GM23248 (cell line): ENCODE measurements around the gene TMC1. TPM values are rescaled to one million over a fixed set of nuclear protein-coding genes. Genes with fewer than 3 reads are reported as not detected.
A peak's percentile ranks its signal among the peaks of the same experiment; 100 is the strongest.

ENCODE experiments used
- DNase-seq: peaks from one replicate; pipeline ENCODE4 v3.0.0-alpha.2; 2015
- H2AFZ ChIP-seq: fragments of 200-600 bp; sonication (generic); 2 replicates; pipeline ENCODE4 v1.6.1; 2016; ENCODE audit warnings: antibody characterized with exemption
- H3F3A ChIP-seq: fragments of 200-600 bp; sonication (generic); 2 replicates; pipeline ENCODE4 v1.6.1; 2016; ENCODE audit warnings: mild to moderate bottlenecking, antibody characterized with exemption, mixed run types; ENCODE audit not compliant: insufficient read depth
- H3K27ac ChIP-seq: fragments of 200-600 bp; sonication (generic); 2 replicates; pipeline ENCODE4 v1.5.1; 2016; ENCODE audit warnings: mild to moderate bottlenecking
- H3K27me3 ChIP-seq: fragments of 200-600 bp; sonication (generic); replicated peaks from 2 replicates; pipeline ENCODE4 v1.6.1; 2016; ENCODE audit warnings: mild to moderate bottlenecking; ENCODE audit not compliant: insufficient read depth
- H3K36me3 ChIP-seq: fragments of 200-600 bp; sonication (generic); 2 replicates; pipeline ENCODE4 v1.6.1; 2016; ENCODE audit warnings: low read depth, mild to moderate bottlenecking
- H3K4me1 ChIP-seq: fragments of 200-600 bp; sonication (generic); 2 replicates; pipeline ENCODE4 v1.6.1; 2016; ENCODE audit warnings: mild to moderate bottlenecking; ENCODE audit not compliant: insufficient read depth
- H3K4me2 ChIP-seq: fragments of 200-600 bp; sonication (generic); one replicate; pipeline ENCODE4 v1.6.1; 2016; ENCODE audit warnings: mild to moderate bottlenecking; ENCODE audit not compliant: unreplicated experiment
- H3K4me3 ChIP-seq: fragments of 200-600 bp; sonication (generic); 2 replicates; pipeline ENCODE4 v1.5.1; 2016; ENCODE audit warnings: mild to moderate bottlenecking
- H3K79me2 ChIP-seq: fragments of 200-600 bp; sonication (generic); 2 replicates; pipeline ENCODE4 v1.6.1; 2016; ENCODE audit warnings: mild to moderate bottlenecking; ENCODE audit not compliant: insufficient read depth
- H3K9ac ChIP-seq: fragments of 200-600 bp; sonication (generic); 2 replicates; pipeline ENCODE4 v1.6.1; 2016; ENCODE audit warnings: mild to moderate bottlenecking
- H3K9me2 ChIP-seq: fragments of 200-600 bp; sonication (generic); 2 replicates; pipeline ENCODE4 v1.6.1; 2016; ENCODE audit warnings: mixed run types, mild to moderate bottlenecking, moderate library complexity; ENCODE audit not compliant: insufficient read depth
- H3K9me3 ChIP-seq: fragments of 200-600 bp; sonication (generic); one replicate; pipeline ENCODE4 v1.6.1; 2017; ENCODE audit warnings: low read depth
- H4K20me1 ChIP-seq: fragments of 200-600 bp; sonication (generic); 2 replicates; pipeline ENCODE4 v1.6.0; 2016; ENCODE audit not compliant: insufficient read depth
- EZH2 ChIP-seq: fragments of 200-600 bp; sonication (generic); IDR thresholded peaks from 2 replicates; pipeline ENCODE4 v1.6.1; 2018; ENCODE audit warnings: antibody characterized with exemption, mild to moderate bottlenecking; ENCODE audit not compliant: insufficient read depth, poor library complexity, severe bottlenecking
- EZH2phosphoT487 ChIP-seq: fragments of 200-600 bp; sonication (generic); IDR thresholded peaks from 2 replicates; pipeline ENCODE4 v1.6.1; 2018; ENCODE audit warnings: antibody characterized with exemption, moderate library complexity, mild to moderate bottlenecking, low read depth; ENCODE audit not compliant: insufficient read depth
- WGBS, 2 experiments: methylation state at CpG; one replicate each; pipeline ENCODE4 v1.1.6; 2015 to 2017; ENCODE audit warnings: low lambda C conversion rate in 2 of 2, low coverage in 1 of 2; ENCODE audit errors: missing lambda C conversion rate in 2 of 2; 5-methylcytosine and 5-hydroxymethylcytosine counted together
- in situ Hi-C: fragments of 300-500 bp; cut with MboI; formaldehyde crosslinking; loops from 2 replicates; pipeline ENCODE4 v1.15.0; 2020
- polyA plus RNA-seq: library from polyadenylated mRNA; unstranded; fragments of >200 nt; fragmentation: Nextera tagmentation; extraction: Ambion mirVana; gene quantifications from 2 replicates; pipeline ENCODE4 v1.2.1, GENCODE V29; 2016
- total RNA-seq: library from RNA; depleted of rRNA; stranded (reverse); fragments of >200 nt; shearing (Covaris generic); gene quantifications from 2 replicates; pipeline ENCODE4 v1.2.3, GENCODE V29; 2014

The TMC1 gene
- total and polyA plus RNA-seq, 2 experiments from 2014 or later: 0.45 TPM; not detected in 1

- in situ Hi-C loops: no loop called here
Observed at GRCh38 chr9:72650206-72650605, 128.8 kb downstream of the TMC1 start.

GRCh38 chr9:72656021-72656420 lies 134.6 kb downstream of the TMC1 start:
- Histone ChIP-seq H3K27me3 (no peaks in the 10 kb centered on the region), H2AFZ (no peak overlapping the region), H4K20me1 (no peaks in the 10 kb centered on the region), H3K4me1 (peaks cover 3% of the 10 kb centered on the region; the same call in 1 of the 2 replicates), H3F3A (peaks cover 5% of the 10 kb centered on the region; the same call in 1 of the 2 replicates), H3K27ac (no peak overlapping the region), H3K4me3 (no peak overlapping the region), H3K9me2 (no peaks in the 10 kb centered on the region), H3K79me2 (no peaks in the 10 kb centered on the region), H3K36me3 (no peaks in the 10 kb centered on the region), H3K4me2 (no peak overlapping the region), H3K9ac (no peak overlapping the region), H3K9me3 (no peaks in the 10 kb centered on the region)
- DNase-seq: no peak
- in situ Hi-C loops: no loop called here
- TF ChIP-seq EZH2phosphoT487: no peak
- 94 to 97% methylated on average over 12 of the region's 12 CpGs for WGBS, 2 experiments

More at GRCh38 chr9:72650206-72650605, 128.8 kb downstream of the TMC1 start:
- no peak overlapping the region for H3K27ac ChIP-seq
- H3K9me3 ChIP-seq: no peaks in the 10 kb centered on the region
- no peak overlapping the region for H3K9ac ChIP-seq
- no peaks in the 10 kb centered on the region for H3K36me3 ChIP-seq
- TF ChIP-seq EZH2phosphoT487 (no peak), EZH2 (no peak)
- H3K4me2 ChIP-seq: no peak overlapping the region
- no peaks in the 10 kb centered on the region for H3K27me3 ChIP-seq
- H3F3A ChIP-seq: no peaks in the 10 kb centered on the region
- WGBS, 2 experiments: 63 to 64% methylated on average over 2 of the region's 2 CpGs
- peak; percentile 27 for DNase-seq
- no peaks in the 10 kb centered on the region for H3K9me2 ChIP-seq
- no peaks in the 10 kb centered on the region for H3K79me2 ChIP-seq
- no peak overlapping the region for H3K4me3 ChIP-seq
- H3K4me1 ChIP-seq: no peaks in the 10 kb centered on the region
- H2AFZ ChIP-seq: no peak overlapping the region
- H4K20me1 ChIP-seq: no peaks in the 10 kb centered on the region

- DNase-seq: no peak
- H3K9me3 ChIP-seq: no peaks in the 10 kb centered on the region
- peaks cover 13% of the 10 kb centered on the region for H3K4me1 ChIP-seq
- WGBS, 2 experiments: 89 to 94% methylated on average over 2 of the region's 2 CpGs
- TF ChIP-seq EZH2 (no peak), EZH2phosphoT487 (no peak)
- no peaks in the 10 kb centered on the region for H3K79me2 ChIP-seq
- no peaks in the 10 kb centered on the region for H4K20me1 ChIP-seq
- H3K27ac ChIP-seq: no peak overlapping the region
- H2AFZ ChIP-seq: no peak overlapping the region
- no peak overlapping the region for H3K9ac ChIP-seq
- H3F3A ChIP-seq: peaks cover 15% of the 10 kb centered on the region
- in situ Hi-C loops: no loop called here
- no peak overlapping the region for H3K4me2 ChIP-seq
- H3K27me3 ChIP-seq: no peaks in the 10 kb centered on the region
- no peaks in the 10 kb centered on the region for H3K36me3 ChIP-seq
- no peaks in the 10 kb centered on the region for H3K9me2 ChIP-seq
- no peak overlapping the region for H3K4me3 ChIP-seq
Observed at GRCh38 chr9:72657023-72657422, 135.6 kb downstream of the TMC1 start.

GRCh38 chr9:72658703-72659102 lies 137.3 kb downstream of the TMC1 start:
- in situ Hi-C loops: no loop called here
- H3K9ac ChIP-seq: no peak overlapping the region
- TF ChIP-seq EZH2: no peak
- TF ChIP-seq EZH2phosphoT487: no peak
- peaks cover 16% of the 10 kb centered on the region for H3K4me1 ChIP-seq
- WGBS, 2 experiments: 73 to 85% methylated on average over 2 of the region's 2 CpGs
- H3K27me3 ChIP-seq: no peaks in the 10 kb centered on the region
- no peak overlapping the region for H3K4me3 ChIP-seq
- H3K9me3 ChIP-seq: no peaks in the 10 kb centered on the region
- DNase-seq: no peak
- H3K36me3 ChIP-seq: no peaks in the 10 kb centered on the region
- no peak overlapping the region for H3K4me2 ChIP-seq
- H3K79me2 ChIP-seq: no peaks in the 10 kb centered on the region
- no peaks in the 10 kb centered on the region for H4K20me1 ChIP-seq
- H3K27ac ChIP-seq: no peak overlapping the region
- no peaks in the 10 kb centered on the region for H3K9me2 ChIP-seq
- H3F3A ChIP-seq: peaks cover 16% of the 10 kb centered on the region
- no peak overlapping the region for H2AFZ ChIP-seq
